ENCODE measurements around the gene CCDC60. TPM values are rescaled to one million over a fixed set of nuclear protein-coding genes. Genes with fewer than 3 reads are reported as not detected.

CCDC60 gene
- polyA plus RNA-seq, 3 donors: not detected

- Mint-ChIP-seq H3K27me3 (ENCODE audit: low read depth in 3 of 3) (peaks cover 0 to 5% (median 4%) of the 10 kb centered on the region in 3 donors), H3K27ac (no peak overlapping the region), H3K36me3 (no peaks in the 10 kb centered on the region), H3K4me3 (no peak overlapping the region), H3K4me1 (no peaks in the 10 kb centered on the region), H3K9me3 (peaks cover 0 to 2% (median 0%) of the 10 kb centered on the region in 7 donors)
- H3K27me3 ChIP-seq (ENCODE audit: control insufficient read depth in 2 of 2, insufficient read depth in 2 of 2, low read length in 2 of 2): no peaks in the 10 kb centered on the region
- intact Hi-C loops (cut with micrococcal nuclease): no loop called here
- H3K36me3 ChIP-seq (replicated peaks in 1 of 2; ENCODE audit: control insufficient read depth in 1 of 2, insufficient read depth in 2 of 2, low read length in 2 of 2): no peaks in the 10 kb centered on the region
- H3K9ac ChIP-seq (ENCODE audit: insufficient read depth, low read length, poor library complexity, severe bottlenecking): no peak overlapping the region
- H3K4me3 ChIP-seq (replicated peaks in 1 of 3; ENCODE audit: low read depth in 2 of 3, low read length in 3 of 3): no peak overlapping the region
- no peaks in the 10 kb centered on the region for H4K20me1 ChIP-seq (ENCODE audit: insufficient read depth, low read length)
- H3K4me1 ChIP-seq (ENCODE audit: control insufficient read depth in 1 of 2, insufficient read depth in 2 of 2, low read length in 2 of 2): no peaks in the 10 kb centered on the region
- H3K9me3 ChIP-seq (replicated peaks in 1 of 2; ENCODE audit: control insufficient read depth in 1 of 2, insufficient read depth in 1 of 2, low read length in 2 of 2): no peaks in the 10 kb centered on the region
- DNase-seq: no peak
- H2AFZ ChIP-seq (ENCODE audit: insufficient read depth, low read depth, low read length, poor library complexity, severe bottlenecking): no peak overlapping the region
- no peak for TF ChIP-seq CTCF (IDR thresholded peaks at IDR 0.05)
- H3K4me2 ChIP-seq (replicated peaks; ENCODE audit: extremely low read depth, low read length, poor library complexity, severe bottlenecking): no peak overlapping the region
- 34% methylated on average over 4 of the region's 4 CpGs for WGBS (ENCODE audit: insufficient coverage)
- no peaks in the 10 kb centered on the region for H3K79me2 ChIP-seq (ENCODE audit: insufficient read depth, low read length)
- no peak overlapping the region for H3K27ac ChIP-seq (ENCODE audit: low read depth in 1 of 2, low read length in 2 of 2)
Measured at GRCh38 chr12:119486599-119487154, 152.1 kb downstream of the CCDC60 start.

DNA sequence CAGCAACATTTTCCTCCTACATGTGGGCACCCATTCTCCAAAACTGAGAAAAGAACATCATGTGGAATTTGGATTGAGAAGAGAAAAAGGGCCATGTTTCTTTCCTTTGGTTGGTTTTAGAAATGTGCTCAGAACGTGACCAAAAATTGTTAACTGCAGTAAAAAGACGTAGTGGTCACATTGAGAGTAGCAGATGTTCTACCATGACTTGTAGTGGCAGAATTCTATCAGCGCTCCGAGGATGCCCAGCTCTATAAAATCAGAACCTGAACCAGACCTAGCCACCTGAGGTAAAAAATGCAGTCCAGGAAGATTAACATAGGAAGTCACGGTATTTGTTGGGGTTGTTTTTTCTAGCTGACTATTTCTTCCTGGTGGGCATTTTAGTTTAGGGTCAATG is 157.3 kb downstream of the CCDC60 start:
- H3K36me3 ChIP-seq (replicated peaks in 1 of 2; ENCODE audit: control insufficient read depth in 1 of 2, insufficient read depth in 2 of 2, low read length in 2 of 2): no peaks in the 10 kb centered on the region
- no peaks in the 10 kb centered on the region for H3K9me3 ChIP-seq (replicated peaks in 1 of 2; ENCODE audit: control insufficient read depth in 1 of 2, insufficient read depth in 1 of 2, low read length in 2 of 2)
- H3K27ac Mint-ChIP-seq: no peak overlapping the region
- H3K9me3 Mint-ChIP-seq: peaks cover 0 to 1% (median 0%) of the 10 kb centered on the region in 7 donors
- no peak overlapping the region for H3K4me3 Mint-ChIP-seq
- no peak overlapping the region for H3K9ac ChIP-seq (ENCODE audit: insufficient read depth, low read length, poor library complexity, severe bottlenecking)
- no peaks in the 10 kb centered on the region for H3K4me1 ChIP-seq (ENCODE audit: control insufficient read depth in 1 of 2, insufficient read depth in 2 of 2, low read length in 2 of 2)
- H3K27me3 ChIP-seq (ENCODE audit: control insufficient read depth in 2 of 2, insufficient read depth in 2 of 2, low read length in 2 of 2): peaks cover 0 to 2% of the 10 kb centered on the region in 2 donors
- DNase-seq: no peak
- H3K27ac ChIP-seq (ENCODE audit: low read depth in 1 of 2, low read length in 2 of 2): no peak overlapping the region
- no peaks in the 10 kb centered on the region for H4K20me1 ChIP-seq (ENCODE audit: insufficient read depth, low read length)
- no peaks in the 10 kb centered on the region for H3K4me1 Mint-ChIP-seq
- no peak for TF ChIP-seq CTCF (IDR thresholded peaks at IDR 0.05)
- no peaks in the 10 kb centered on the region for H3K36me3 Mint-ChIP-seq
- intact Hi-C loops (cut with micrococcal nuclease): no loop called here
- no peak overlapping the region for H3K4me2 ChIP-seq (replicated peaks; ENCODE audit: extremely low read depth, low read length, poor library complexity, severe bottlenecking)
- 95% methylated on average over 4 of the region's 5 CpGs for WGBS (ENCODE audit: insufficient coverage)
- H3K79me2 ChIP-seq (ENCODE audit: insufficient read depth, low read length): no peaks in the 10 kb centered on the region
- H3K27me3 Mint-ChIP-seq (ENCODE audit: low read depth in 3 of 3): peaks cover 2 to 9% (median 4%) of the 10 kb centered on the region in 3 donors
- no peak overlapping the region for H3K4me3 ChIP-seq (replicated peaks in 1 of 3; ENCODE audit: low read depth in 2 of 3, low read length in 3 of 3)
- no peak overlapping the region for H2AFZ ChIP-seq (ENCODE audit: insufficient read depth, low read depth, low read length, poor library complexity, severe bottlenecking)

Data from CD14-positive monocyte (primary cell).